Lower lobe of right lung (tissue), 2 donors: ENCODE results near the gene SHANK1. TPM values are rescaled to one million over a fixed set of nuclear protein-coding genes. Genes with fewer than 3 reads are reported as not detected.
"Not testable (repeated sequence)": the region's sequence is repeated elsewhere in the genome, so short reads cannot be mapped to it uniquely, and the experiment has no call there.

Experiments
- ATAC-seq, 2 donors: fragments of 200-7000 bp; cut with Tn5 transposase; one replicate each; pipeline ENCODE4 v1.9.1; 2020 to 2022; ENCODE audit warnings: mild to moderate bottlenecking in 2 of 2, moderate library complexity in 2 of 2
- DNase-seq: peaks from one replicate; pipeline ENCODE4 v3.0.0-alpha.2; 2020
- H3K27ac ChIP-seq: fragments of 200-600 bp; one replicate; pipeline ENCODE4 v1.8.0; 2022
- H3K27me3 ChIP-seq: fragments of 200-600 bp; one replicate; pipeline ENCODE4 v1.8.0; 2022; ENCODE audit warnings: low read depth
- H3K36me3 ChIP-seq: fragments of 200-600 bp; one replicate; pipeline ENCODE4 v1.8.0; 2022; ENCODE audit warnings: mild to moderate bottlenecking
- H3K4me1 ChIP-seq: fragments of 200-600 bp; one replicate; pipeline ENCODE4 v1.8.0; 2022
- H3K4me3 ChIP-seq: fragments of 200-600 bp; one replicate; pipeline ENCODE4 v1.8.0; 2022; ENCODE audit warnings: mild to moderate bottlenecking
- H3K9me3 ChIP-seq: fragments of 200-600 bp; one replicate; pipeline ENCODE4 v1.8.0; 2022
- CTCF ChIP-seq: fragments of 200-600 bp; IDR thresholded peaks from one replicate; pipeline ENCODE4 v1.8.0; 2022; ENCODE audit warnings: antibody characterized with exemption, mild to moderate bottlenecking
- intact Hi-C: fragments of 100-400 bp; cut with DNase I; formaldehyde crosslinking; loops from one replicate; pipeline ENCODE4 v1.11.0; 2022
- total RNA-seq: library from RNA; stranded (reverse); fragmentation: NEBNext Ultra II Directional; extraction: Animal tissue kit (Norgen Biotek cat#: 25700); gene quantifications from one replicate; pipeline ENCODE4 v1.2.1, GENCODE V29; 2021
- donor health status: DM: no; HTN: yes; CAD: no; lungs with severe emphysema.

SHANK1 gene
- total RNA-seq, 1 donor from 2014 or later = 0.71 TPM

- H3K27ac ChIP-seq = no peak overlapping the region
- intact Hi-C loops = no loop called here
- no peaks in the 10 kb centered on the region for H3K36me3 ChIP-seq
- H3K9me3 ChIP-seq = no peaks in the 10 kb centered on the region
- TF ChIP-seq CTCF = no peak
- H3K4me3 ChIP-seq = no peak overlapping the region
- ATAC-seq = no peak
- DNase-seq = no peak
- no peaks in the 10 kb centered on the region for H3K4me1 ChIP-seq
- no peaks in the 10 kb centered on the region for H3K27me3 ChIP-seq
Observed at GRCh38 chr19:50626011-50626410, 93.6 kb downstream of the SHANK1 start.

DNA sequence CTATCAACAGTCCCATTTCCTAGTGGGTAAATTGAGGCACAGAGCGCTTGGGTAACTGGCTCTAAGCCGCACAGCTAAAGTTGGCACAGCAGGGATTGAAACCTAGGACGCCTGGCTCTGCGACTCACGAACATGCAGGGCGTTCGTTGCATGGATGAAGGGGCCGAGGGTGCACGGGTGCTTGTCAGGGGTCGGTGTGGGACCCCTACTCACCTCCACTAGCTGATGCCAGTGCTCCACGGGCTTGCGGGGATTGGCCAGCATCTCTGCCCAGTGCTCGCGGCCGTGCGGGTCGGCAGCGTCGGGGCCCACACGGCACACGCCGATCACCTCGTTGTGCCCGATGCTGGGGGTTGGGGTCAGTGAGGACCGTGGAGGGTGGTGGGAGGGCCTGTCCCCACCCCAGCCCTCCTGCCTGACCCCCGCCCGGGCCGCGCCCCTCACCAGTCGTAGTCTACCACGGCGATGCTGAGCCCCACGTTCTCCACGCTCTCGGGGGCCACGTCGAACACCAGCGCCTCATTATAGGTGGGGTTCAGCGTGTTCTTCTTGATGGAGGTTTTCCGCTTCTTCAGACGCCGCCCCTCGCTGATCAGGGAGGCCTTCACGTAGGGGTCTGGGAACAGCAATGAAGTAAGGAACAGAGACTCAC, 94.5 kb downstream of the SHANK1 start:
- no peak overlapping the region for H3K27ac ChIP-seq
- intact Hi-C loops = no loop called here

DNA sequence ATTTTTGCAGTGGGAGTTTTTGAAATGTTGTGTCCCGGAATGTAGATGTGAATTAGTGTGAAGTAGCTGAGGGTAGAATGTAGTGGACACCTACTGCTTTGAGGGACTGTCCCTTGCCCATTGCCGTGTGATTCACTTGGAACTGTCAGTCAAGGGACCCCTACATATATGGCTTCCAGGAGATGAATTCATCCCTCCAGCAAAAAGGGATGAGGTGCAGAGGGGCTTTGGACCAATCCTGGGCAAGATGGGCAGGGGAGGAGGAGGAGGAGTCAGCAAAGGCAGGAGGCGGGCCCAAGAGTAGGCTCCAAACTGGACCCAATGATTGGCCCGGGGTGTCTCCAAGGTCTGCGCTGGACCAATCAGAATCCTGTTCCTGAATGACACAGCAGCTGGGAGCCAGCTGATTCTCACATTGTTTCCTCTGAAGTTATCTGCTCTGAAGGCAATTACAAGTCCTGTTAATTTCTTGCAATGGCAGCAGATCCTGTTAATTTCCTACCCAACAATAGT, 99.2 kb downstream of the SHANK1 start:
- intact Hi-C loops, H3K9me3 ChIP-seq, ATAC-seq: not testable (repeated sequence)

More for the DNA sequence above, 94.5 kb downstream of the SHANK1 start:
- Histone ChIP-seq H3K9me3 (no peaks in the 10 kb centered on the region), H3K36me3 (no peaks in the 10 kb centered on the region), H3K27me3 (no peaks in the 10 kb centered on the region), H3K4me1 (no peaks in the 10 kb centered on the region), H3K4me3 (no peak overlapping the region)
- TF ChIP-seq CTCF = no peak
- ATAC-seq (no peak), DNase-seq (no peak)

GRCh38 chr19:50619184-50619583, 100.4 kb downstream of the SHANK1 start:
- H3K4me1 ChIP-seq, H3K36me3 ChIP-seq, H3K4me3 ChIP-seq, DNase-seq, H3K27me3 ChIP-seq, H3K9me3 ChIP-seq, H3K27ac ChIP-seq, intact Hi-C loops, ATAC-seq: not testable (repeated sequence)

More for the DNA sequence above, 99.2 kb downstream of the SHANK1 start:
- not testable (repeated sequence) for H3K36me3 ChIP-seq, H3K27ac ChIP-seq, DNase-seq, H3K4me3 ChIP-seq, H3K4me1 ChIP-seq, H3K27me3 ChIP-seq

DNA sequence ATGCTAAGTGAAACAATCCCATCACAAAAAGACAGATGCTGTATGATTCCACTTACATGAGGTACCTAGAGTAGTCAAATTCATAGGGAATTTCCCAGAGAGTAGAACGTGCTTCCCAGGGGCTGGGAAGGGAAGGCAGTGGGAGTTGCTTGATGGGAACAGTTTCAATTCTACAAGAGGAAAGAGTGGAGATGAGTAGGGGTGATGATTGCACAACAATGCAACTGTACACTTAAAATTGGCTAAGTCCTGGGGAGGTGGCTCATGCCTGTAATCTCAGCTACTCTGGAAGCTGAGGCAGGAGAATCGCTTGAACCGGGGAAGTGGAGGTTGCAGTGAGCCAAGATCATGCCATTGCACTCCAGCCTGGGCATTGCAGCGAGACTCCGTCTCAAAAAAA, 101.2 kb downstream of the SHANK1 start:
- H3K27me3 ChIP-seq, H3K4me1 ChIP-seq, intact Hi-C loops, DNase-seq, H3K27ac ChIP-seq, H3K4me3 ChIP-seq, H3K9me3 ChIP-seq, H3K36me3 ChIP-seq: not testable (repeated sequence)
- peak in 1 of 2 donors; percentile 33 for ATAC-seq

- peak in 1 of 2 donors; percentile 50 for ATAC-seq
- H3K27ac ChIP-seq, H3K9me3 ChIP-seq, H3K36me3 ChIP-seq, H3K4me3 ChIP-seq, H3K27me3 ChIP-seq, intact Hi-C loops, DNase-seq, H3K4me1 ChIP-seq: not testable (repeated sequence)
Observed at GRCh38 chr19:50612504-50613404, 106.8 kb downstream of the SHANK1 start.

Other genes with a start within 250 kb of the SHANK1 start
- gene EMC10, start 243.3 kb downstream of the SHANK1 start, total RNA-seq = 95.6 TPM
- 2.2 TPM for gene GARIN5A, start 243.0 kb downstream of the SHANK1 start, total RNA-seq
- gene JOSD2, start 208.6 kb downstream of the SHANK1 start, total RNA-seq = 40.4 TPM
- not detected for gene ASPDH, start 205.9 kb downstream of the SHANK1 start, total RNA-seq
- 3.9 TPM for gene LRRC4B, start 151.4 kb downstream of the SHANK1 start, total RNA-seq
- 1.2 TPM for gene SYT3, start 79.9 kb downstream of the SHANK1 start, total RNA-seq
- 5.2 TPM for gene C19orf81, start 70.4 kb downstream of the SHANK1 start, total RNA-seq
- 9.8 TPM for gene CLEC11A, start 3.6 kb upstream of the SHANK1 start, total RNA-seq
- gene GPR32, start 50.7 kb upstream of the SHANK1 start, total RNA-seq = not detected
- not detected for gene ACP4, start 70.6 kb upstream of the SHANK1 start, total RNA-seq
- gene KLK1, start 104.0 kb upstream of the SHANK1 start, total RNA-seq = 1.9 TPM
- not detected for gene KLK15, start 113.8 kb upstream of the SHANK1 start, total RNA-seq
- gene KLK3, start 135.1 kb upstream of the SHANK1 start, total RNA-seq = not detected
- not detected for gene KLK2, start 153.6 kb upstream of the SHANK1 start, total RNA-seq
- not detected for gene KLK4, start 191.6 kb upstream of the SHANK1 start, total RNA-seq
- gene KLK5, start 233.2 kb upstream of the SHANK1 start, total RNA-seq = not detected
- not detected for gene KLK6, start 249.8 kb upstream of the SHANK1 start, total RNA-seq